ENCODE data around the gene CCL16. TPM values are rescaled to one million over a fixed set of nuclear protein-coding genes. Genes with fewer than 3 reads are reported as not detected.

Gene CCL16
- total RNA-seq, 1 donor from 2014 or later: 0.58 TPM

GRCh38 chr17:35973333-35974260 lies 7.7 kb downstream of the CCL16 start:
- Histone ChIP-seq H3K9me3 (no peaks in the 10 kb centered on the region), H3K36me3 (no peaks in the 10 kb centered on the region), H3K4me1 (peaks cover 5% of the 10 kb centered on the region), H3K27ac (peak overlapping the region; percentile 56), H3K4me3 (no peak overlapping the region), H3K27me3 (no peaks in the 10 kb centered on the region)
- DNase-seq (no peak), ATAC-seq (no peak)
- TF ChIP-seq, protein P1, sequence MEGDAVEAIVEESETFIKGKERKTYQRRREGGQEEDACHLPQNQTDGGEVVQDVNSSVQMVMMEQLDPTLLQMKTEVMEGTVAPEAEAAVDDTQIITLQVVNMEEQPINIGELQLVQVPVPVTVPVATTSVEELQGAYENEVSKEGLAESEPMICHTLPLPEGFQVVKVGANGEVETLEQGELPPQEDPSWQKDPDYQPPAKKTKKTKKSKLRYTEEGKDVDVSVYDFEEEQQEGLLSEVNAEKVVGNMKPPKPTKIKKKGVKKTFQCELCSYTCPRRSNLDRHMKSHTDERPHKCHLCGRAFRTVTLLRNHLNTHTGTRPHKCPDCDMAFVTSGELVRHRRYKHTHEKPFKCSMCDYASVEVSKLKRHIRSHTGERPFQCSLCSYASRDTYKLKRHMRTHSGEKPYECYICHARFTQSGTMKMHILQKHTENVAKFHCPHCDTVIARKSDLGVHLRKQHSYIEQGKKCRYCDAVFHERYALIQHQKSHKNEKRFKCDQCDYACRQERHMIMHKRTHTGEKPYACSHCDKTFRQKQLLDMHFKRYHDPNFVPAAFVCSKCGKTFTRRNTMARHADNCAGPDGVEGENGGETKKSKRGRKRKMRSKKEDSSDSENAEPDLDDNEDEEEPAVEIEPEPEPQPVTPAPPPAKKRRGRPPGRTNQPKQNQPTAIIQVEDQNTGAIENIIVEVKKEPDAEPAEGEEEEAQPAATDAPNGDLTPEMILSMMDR (IDR thresholded peaks at IDR 0.05): no peak
- intact Hi-C loops (cut with DNase I): no loop called here

GRCh38 chr17:35972945-35973332 lies 8.4 kb downstream of the CCL16 start:
- Histone ChIP-seq H3K36me3 (no peaks in the 10 kb centered on the region), H3K4me3 (no peak overlapping the region), H3K27ac (peak overlapping the region; percentile 47), H3K4me1 (peaks cover 5% of the 10 kb centered on the region), H3K9me3 (no peaks in the 10 kb centered on the region), H3K27me3 (no peaks in the 10 kb centered on the region)
- TF ChIP-seq, protein P1 (IDR thresholded peaks at IDR 0.05): no peak
- no peak for ATAC-seq
- DNase-seq: no peak
- intact Hi-C loops (cut with DNase I): no loop called here

DNA sequence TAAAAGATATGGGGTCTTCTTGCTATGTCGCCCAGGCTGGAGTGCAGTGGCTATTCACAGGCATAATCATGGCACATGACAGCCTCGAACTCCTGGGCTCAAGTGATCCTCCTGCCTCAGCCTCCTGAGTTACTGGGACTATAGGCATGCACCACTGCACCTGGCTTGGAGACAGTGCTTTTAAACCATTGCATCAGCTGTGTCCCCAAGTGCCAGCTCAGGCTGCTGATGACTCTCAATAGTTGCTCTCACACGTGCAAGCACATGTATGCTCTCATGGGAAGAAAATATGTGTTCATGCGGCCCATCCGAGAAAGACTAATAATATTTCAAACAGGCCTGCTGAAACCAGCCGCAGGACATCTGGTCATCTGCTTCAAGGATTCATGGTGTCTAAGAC lies 8.8 kb downstream of the CCL16 start:
- Histone ChIP-seq H3K4me3 (no peak overlapping the region), H3K9me3 (no peaks in the 10 kb centered on the region), H3K4me1 (peaks cover 5% of the 10 kb centered on the region), H3K27ac (peak overlapping the region; percentile 47), H3K27me3 (no peaks in the 10 kb centered on the region), H3K36me3 (no peaks in the 10 kb centered on the region)
- no peak for DNase-seq
- intact Hi-C loops (cut with DNase I): no loop called here
- no peak for ATAC-seq
- TF ChIP-seq, protein P1 (IDR thresholded peaks at IDR 0.05): no peak

- intact Hi-C loops (cut with DNase I): no loop called here
- ATAC-seq (no peak), DNase-seq (no peak)
- Histone ChIP-seq H3K27me3 (no peaks in the 10 kb centered on the region), H3K4me3 (no peak overlapping the region), H3K9me3 (no peaks in the 10 kb centered on the region), H3K27ac (peak overlapping the region; percentile 47), H3K36me3 (no peaks in the 10 kb centered on the region), H3K4me1 (peaks cover 5% of the 10 kb centered on the region)
- TF ChIP-seq, protein P1 (IDR thresholded peaks at IDR 0.05): no peak
Observed at GRCh38 chr17:35972066-35972465, 9.2 kb downstream of the CCL16 start.

DNA sequence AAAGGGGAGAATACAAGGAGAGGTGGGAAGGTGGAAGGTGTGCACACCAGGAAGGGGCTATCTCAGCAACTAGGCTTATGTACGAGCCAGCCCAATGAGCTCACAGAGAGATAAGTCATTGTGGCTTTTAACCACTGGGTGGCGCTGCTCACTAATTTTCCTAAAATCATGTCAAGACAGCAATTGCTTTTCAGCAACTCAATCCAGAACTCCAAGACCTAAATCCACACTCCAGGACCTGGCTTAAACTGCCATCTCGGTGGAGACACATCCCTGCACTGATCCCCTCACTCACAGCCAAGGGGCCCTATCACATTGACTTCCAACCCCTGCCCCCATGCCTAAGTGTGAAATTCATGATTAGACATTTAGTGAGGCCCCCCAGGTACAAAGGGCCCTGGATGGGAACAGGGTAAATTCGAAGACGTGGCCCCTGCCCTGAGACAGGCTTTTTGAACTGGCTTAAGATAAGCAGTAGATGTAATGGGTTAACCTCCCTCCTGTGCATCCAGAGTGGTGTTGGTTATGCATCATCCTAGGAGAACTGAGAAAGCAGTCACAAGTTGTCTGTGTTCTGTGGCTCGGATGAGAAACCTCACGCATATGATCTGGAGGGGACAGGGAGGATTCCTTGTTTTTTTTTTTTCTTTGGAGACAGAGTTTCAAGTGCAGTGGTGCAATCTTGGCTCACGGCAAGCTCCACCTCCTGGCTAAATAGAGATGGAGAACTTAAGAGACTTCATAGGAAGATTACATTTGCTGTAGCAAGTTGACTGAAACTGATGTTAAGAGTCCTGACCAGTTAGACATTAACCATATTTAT lies 11.5 kb downstream of the CCL16 start:
- Histone ChIP-seq H3K9me3 (no peaks in the 10 kb centered on the region), H3K36me3 (no peaks in the 10 kb centered on the region), H3K4me3 (no peak overlapping the region), H3K27ac (no peak overlapping the region), H3K4me1 (peaks cover 5% of the 10 kb centered on the region), H3K27me3 (no peaks in the 10 kb centered on the region)
- intact Hi-C loops (cut with DNase I): loop anchor here (10.0 kb wide), 1 partner anchor 175 kb away; no protein-coding TSS in a partner anchor
- no peak for DNase-seq
- peak; percentile 89 for ATAC-seq
- TF ChIP-seq, protein P1 (IDR thresholded peaks at IDR 0.05): peak; percentile 88

Measured in upper lobe of right lung (tissue), 1 donor.